Embryonic facial prominence (tissue), 1 donor: ENCODE measurements around the gene MAGI2.

Source experiments
- DNase-seq: peaks from one replicate; pipeline ENCODE4 v3.0.0-alpha.2; 2016; ENCODE audit errors: extremely low spot score

Gene MAGI2

DNA sequence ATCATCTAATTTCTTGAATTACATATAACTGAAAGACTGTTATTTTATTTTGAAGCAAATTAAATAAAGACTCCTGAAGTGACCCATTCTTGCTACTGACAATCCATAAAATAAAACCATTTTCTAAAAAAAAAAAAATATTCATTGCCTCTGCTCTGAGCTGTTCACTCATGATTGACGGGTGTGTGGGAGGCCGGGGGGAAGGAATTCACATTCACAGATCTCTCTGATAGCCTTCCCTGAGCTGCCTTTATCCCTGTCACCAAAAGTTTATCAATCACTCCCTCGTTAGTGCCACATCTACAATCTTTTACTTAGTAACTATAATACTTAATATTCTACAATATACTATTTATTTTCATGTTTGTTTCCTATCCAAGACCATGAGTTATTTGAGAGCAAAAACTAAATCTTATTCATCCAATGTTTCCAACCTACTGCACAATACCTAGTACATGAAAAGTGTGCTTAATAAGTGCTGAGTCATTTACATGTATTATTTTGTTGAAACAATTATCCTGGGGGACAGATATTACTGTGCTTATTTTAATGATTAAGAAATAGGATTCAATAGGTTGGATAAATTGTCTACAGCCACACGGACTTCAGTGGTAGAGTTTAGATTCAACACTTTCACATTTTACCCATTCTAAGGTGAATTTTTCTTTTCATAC lies 1036.2 kb downstream of the MAGI2 start:
- DNase-seq = no peak

GRCh38 chr7:78413568-78413967 lies 1039.9 kb downstream of the MAGI2 start:
- no peak for DNase-seq

DNA sequence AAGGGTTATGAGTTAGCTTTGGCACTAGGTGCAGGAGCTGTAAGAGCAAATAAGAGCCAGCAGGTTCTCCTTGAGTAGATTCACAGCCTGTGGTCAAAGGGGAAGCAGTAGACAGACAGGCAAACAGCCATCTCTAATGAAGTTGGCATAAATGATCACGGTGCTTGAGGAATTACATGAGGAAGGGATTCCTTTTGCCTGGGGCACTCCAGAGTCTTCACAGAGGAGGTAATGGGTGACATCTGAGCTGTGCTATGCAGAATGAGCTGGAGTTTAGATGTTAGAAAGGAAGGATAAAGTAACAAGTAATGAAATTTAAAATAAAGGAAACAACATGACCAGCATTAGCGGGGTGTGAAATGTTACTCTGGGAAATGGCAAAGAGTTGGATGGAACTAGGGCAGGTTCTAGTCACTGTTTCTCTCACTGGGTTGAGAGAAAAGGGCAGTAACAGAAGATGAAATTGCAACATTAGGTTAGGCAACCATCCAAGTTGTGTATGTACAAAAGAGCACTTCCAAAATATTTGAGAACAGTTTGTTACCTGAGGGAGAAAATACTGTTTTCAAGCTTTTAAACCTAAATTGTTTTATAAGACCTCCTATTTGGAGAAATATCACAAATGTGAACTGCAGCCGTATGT lies 1041.1 kb downstream of the MAGI2 start:
- DNase-seq = no peak

GRCh38 chr7:78407031-78407430 lies 1046.4 kb downstream of the MAGI2 start:
- no peak for DNase-seq

DNA sequence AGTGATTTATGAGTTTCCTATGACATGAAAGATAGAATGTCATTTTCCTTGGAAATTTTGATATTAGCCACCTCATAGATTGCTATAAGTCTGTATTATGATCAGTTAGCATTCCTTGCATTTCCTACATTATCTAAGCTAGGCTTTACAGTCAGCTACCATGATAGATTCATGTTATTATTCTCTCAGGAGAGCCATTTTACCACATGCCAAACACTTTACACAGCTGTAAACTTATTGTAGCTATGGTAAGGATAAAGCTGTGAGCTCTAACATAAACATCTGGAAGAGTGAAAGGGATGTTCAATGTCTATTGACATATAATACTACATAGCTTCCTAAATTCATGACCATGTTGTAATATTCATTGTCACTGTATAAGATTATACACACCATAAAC lies 1046.9 kb downstream of the MAGI2 start:
- no peak for DNase-seq

GRCh38 chr7:78402096-78402495 lies 1051.4 kb downstream of the MAGI2 start:
- no peak for DNase-seq

- no peak for DNase-seq
Measured at GRCh38 chr7:78400038-78400437, 1053.4 kb downstream of the MAGI2 start.

DNA sequence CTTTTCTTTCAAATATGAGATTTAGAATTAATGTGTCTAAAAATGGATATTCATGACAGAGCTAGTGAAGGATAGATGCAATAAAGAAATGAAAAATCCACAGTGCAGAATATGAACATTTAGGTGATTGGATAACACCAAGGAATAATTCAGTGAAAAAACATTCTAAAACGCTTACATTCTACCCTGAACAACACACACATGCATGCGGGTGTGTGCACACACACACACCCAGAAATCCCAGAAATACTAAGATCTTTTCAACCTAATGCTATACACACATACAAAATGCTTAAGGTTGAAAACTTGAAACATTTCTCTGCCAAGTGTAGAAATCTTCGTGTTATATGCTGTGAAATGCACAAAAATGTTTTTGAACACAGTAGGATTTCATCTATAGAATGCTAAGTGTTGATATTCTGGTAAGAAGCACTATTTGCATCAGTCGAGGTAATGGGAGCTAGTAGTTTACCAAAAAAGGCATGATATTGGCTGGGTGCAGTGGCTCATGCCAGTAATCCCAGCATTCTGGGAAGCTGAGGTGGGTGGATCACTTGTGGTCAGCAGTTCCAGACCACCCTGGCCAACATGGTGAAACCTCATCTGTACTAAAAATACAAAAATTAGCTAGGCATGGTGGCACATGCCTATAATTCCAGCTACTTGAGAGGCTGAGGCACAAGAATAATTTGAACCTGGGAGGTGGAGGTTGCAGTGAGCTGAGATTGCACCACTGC lies 1054.3 kb downstream of the MAGI2 start:
- DNase-seq = no peak

GRCh38 chr7:78398576-78398975 lies 1054.9 kb downstream of the MAGI2 start:
- DNase-seq = no peak

GRCh38 chr7:78398081-78398480 lies 1055.4 kb downstream of the MAGI2 start:
- no peak for DNase-seq

DNA sequence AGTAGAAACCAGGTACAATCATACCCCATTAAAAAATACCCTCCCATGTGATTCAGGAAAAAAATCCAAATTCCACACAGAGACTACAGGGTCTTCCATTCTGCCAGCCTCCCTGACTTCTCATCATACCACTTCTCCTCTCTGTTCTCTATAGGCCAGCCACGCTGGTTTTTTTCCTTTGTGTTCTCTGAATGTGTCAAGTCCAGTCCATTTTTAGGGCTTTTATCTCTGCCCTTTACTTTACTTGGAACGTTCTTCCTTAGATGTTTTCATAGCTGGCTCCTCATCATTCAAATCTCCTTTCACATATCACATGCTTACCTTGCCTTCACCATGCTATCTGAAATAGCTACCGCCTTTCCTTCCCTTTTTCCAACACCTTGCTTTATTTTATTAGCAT lies 1057.3 kb downstream of the MAGI2 start:
- DNase-seq = no peak

DNA sequence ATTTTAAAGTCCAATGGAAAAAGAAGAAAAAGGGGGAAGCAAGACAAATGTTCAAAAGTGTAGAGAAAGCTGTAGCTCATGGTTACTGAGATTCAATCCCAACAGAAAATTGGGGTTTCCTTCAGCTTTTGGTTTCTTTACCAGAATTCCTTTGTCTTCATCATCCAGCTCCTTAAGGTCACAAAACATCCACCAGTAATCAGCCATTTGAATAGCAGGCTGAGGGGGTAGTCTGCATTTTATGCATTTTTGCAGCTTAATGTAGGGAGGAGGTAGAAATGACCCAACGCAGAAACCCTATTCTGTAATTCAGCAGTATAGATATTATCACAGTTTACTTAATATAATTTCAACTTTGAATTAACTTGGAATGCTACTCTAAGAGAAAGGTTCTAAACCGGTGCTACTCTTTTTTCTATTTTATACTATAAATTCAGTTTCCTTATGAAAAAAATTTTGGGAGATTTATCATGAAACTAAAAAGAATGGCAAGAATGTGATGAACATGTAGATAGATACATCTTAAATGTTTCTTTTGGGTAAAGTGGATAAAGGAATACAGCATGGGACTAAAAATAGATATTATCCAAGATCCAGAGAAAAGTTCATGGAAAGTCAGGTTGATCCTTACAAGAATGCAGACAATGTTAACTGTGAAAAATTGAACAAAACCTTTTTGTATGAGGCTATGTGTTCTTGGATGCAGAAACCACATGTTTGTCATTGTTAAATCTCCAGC lies 1058.0 kb downstream of the MAGI2 start:
- no peak for DNase-seq

GRCh38 chr7:78389022-78389421 lies 1064.4 kb downstream of the MAGI2 start:
- no peak for DNase-seq

GRCh38 chr7:78386520-78386919 lies 1066.9 kb downstream of the MAGI2 start:
- no peak for DNase-seq

GRCh38 chr7:78383096-78383880 lies 1070.2 kb downstream of the MAGI2 start:
- DNase-seq = no peak

DNA sequence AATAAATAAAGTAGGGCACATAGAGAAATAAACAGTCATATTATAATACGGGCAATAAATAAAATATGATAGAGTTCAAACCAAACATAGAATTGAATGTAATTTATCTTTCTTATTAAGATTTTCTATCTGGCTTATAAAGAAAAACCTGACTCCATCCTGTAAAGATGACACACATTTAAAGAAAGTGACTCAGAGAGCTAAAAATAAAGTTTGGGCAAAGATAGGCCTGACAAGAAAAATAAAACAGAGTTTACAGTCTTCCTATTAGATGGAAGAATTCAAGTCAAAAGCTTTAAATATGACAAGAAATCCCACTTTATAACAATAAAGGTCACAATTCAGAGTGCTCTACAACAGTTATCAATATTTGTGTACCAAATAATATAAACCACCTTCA lies 1074.3 kb downstream of the MAGI2 start:
- no peak for DNase-seq

GRCh38 chr7:78377532-78377931 lies 1075.9 kb downstream of the MAGI2 start:
- no peak for DNase-seq

DNA sequence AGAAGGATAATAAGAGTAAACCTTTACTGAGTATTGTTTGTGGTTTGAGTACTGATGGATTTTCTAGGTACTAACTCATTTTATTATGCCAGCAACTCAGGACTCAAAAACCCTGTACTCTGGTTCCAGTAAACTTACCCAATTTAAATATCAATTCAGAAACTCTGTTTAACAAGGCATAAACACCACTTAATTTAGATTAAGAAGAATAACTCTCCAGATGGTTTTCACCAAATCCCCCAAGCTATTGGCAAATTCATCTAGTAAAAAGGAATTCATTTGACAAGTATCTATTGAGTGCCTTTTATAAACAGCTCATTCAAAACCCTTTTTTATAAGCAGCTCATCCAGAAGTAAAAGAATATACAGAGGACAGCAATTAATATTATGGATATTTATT lies 1082.5 kb downstream of the MAGI2 start:
- DNase-seq = no peak

- no peak for DNase-seq
Measured at GRCh38 chr7:78368771-78369170, 1084.7 kb downstream of the MAGI2 start.

- no peak for DNase-seq
Measured at GRCh38 chr7:78367280-78367773, 1086.1 kb downstream of the MAGI2 start.

- no peak for DNase-seq
Measured at GRCh38 chr7:78363866-78364265, 1089.6 kb downstream of the MAGI2 start.
